Activated naive CD4-positive, alpha-beta T cell (primary cell): Measurements from ENCODE around the gene CLASP1.
"Not testable (repeated sequence)": the region's sequence is repeated elsewhere in the genome, so short reads cannot be mapped to it uniquely, and the experiment has no call there.

Source experiments
- DNase-seq, 4 experiments: peaks; one replicate each; lab custom pipeline; 2025; lab: John Stamatoyannopoulos, UW

Gene CLASP1

GRCh38 chr2:121649149-121649595, at the start of gene CLASP1:
Gene CLASP1 (minus strand): TSS chr2:121649462. CDS start chr2:121605895, 43,567 bp downstream.
- peak in 3 of 4 experiments; percentile 24 to 56 (median 33) for DNase-seq

GRCh38 chr2:121698318-121698930, 49.2 kb upstream of the CLASP1 start:
- no peak for DNase-seq

GRCh38 chr2:121697108-121697631, 47.9 kb upstream of the CLASP1 start:
- no peak for DNase-seq

- no peak for DNase-seq
These were observed 47.2 kb upstream of the CLASP1 start for GRCh38 chr2:121696410-121696930.

- DNase-seq, result no peak
These were observed 45.8 kb upstream of the CLASP1 start for GRCh38 chr2:121695171-121695451.

GRCh38 chr2:121694398-121695170, 45.3 kb upstream of the CLASP1 start:
- no peak for DNase-seq

- not testable (repeated sequence) for DNase-seq
These were observed 41.3 kb upstream of the CLASP1 start for GRCh38 chr2:121690572-121690971.

GRCh38 chr2:121690095-121690494, 40.8 kb upstream of the CLASP1 start:
- DNase-seq, result no peak

- no peak for DNase-seq
These were observed 40.1 kb upstream of the CLASP1 start for GRCh38 chr2:121689356-121689755.

- no peak for DNase-seq
These were observed 39.6 kb upstream of the CLASP1 start for GRCh38 chr2:121688820-121689219.

GRCh38 chr2:121686902-121687301, 37.6 kb upstream of the CLASP1 start:
- no peak for DNase-seq

- no peak for DNase-seq
These were observed 37.0 kb upstream of the CLASP1 start for GRCh38 chr2:121686218-121686617.

GRCh38 chr2:121682396-121683298, 33.4 kb upstream of the CLASP1 start:
- DNase-seq, result no peak

GRCh38 chr2:121677855-121678254, 28.6 kb upstream of the CLASP1 start:
- no peak for DNase-seq

- DNase-seq, result not testable (repeated sequence)
These were observed 22.4 kb upstream of the CLASP1 start for GRCh38 chr2:121671621-121672020.

- no peak for DNase-seq
These were observed 20.9 kb upstream of the CLASP1 start for GRCh38 chr2:121670181-121670580.

GRCh38 chr2:121667618-121668017, 18.4 kb upstream of the CLASP1 start:
- no peak for DNase-seq

GRCh38 chr2:121666042-121666441, 16.8 kb upstream of the CLASP1 start:
- DNase-seq, result no peak

- no peak for DNase-seq
These were observed 16.2 kb upstream of the CLASP1 start for GRCh38 chr2:121665504-121665903.

- DNase-seq, result no peak
These were observed 15.5 kb upstream of the CLASP1 start for GRCh38 chr2:121664713-121665112.

GRCh38 chr2:121664086-121664485, 14.8 kb upstream of the CLASP1 start:
- DNase-seq, result no peak

GRCh38 chr2:121663434-121663833, 14.2 kb upstream of the CLASP1 start:
- DNase-seq, result no peak
